HEK293T (cell line): ENCODE measurements around the gene TPD52L1.
A peak's percentile ranks its signal among the peaks of the same experiment; 100 is the strongest.

ENCODE experiments used
- CTCF ChIA-PET: fragments of 350-600 bp; formaldehyde crosslinking; extraction: SDS; loops from one replicate; lab custom pipeline; 2021; ENCODE audit warnings: antibody characterized with exemption, inconsistent platforms; lab: Yijun Ruan, JAX
- POLR2A ChIA-PET: fragments of 350-600 bp; formaldehyde crosslinking; extraction: SDS; loops from one replicate; lab custom pipeline; 2020; ENCODE audit warnings: antibody characterized with exemption, inconsistent platforms; lab: Yijun Ruan, JAX
- DNase-seq: peaks from one replicate; pipeline ENCODE4 v3.0.0; 2012; ENCODE audit warnings: mixed read lengths; ENCODE audit errors: extremely low spot score
- ARNT ChIP-seq: fragments of 450-650 bp; IDR thresholded peaks from 2 replicates; pipeline ENCODE4 v1.6.1; 2017; ENCODE audit warnings: mild to moderate bottlenecking
- BHLHE40 ChIP-seq: fragments of 450-650 bp; IDR thresholded peaks from 2 replicates; pipeline ENCODE4 v1.6.1; 2016; ENCODE audit warnings: mild to moderate bottlenecking, moderate library complexity, borderline replicate concordance
- CTBP1 ChIP-seq: fragments of 450-650 bp; IDR thresholded peaks from 2 replicates; pipeline ENCODE4 v1.6.1; 2016; ENCODE audit warnings: borderline replicate concordance
- ELF4 ChIP-seq: fragments of 450-650 bp; IDR thresholded peaks from 2 replicates; pipeline ENCODE4 v1.6.1; 2017; ENCODE audit warnings: antibody characterized with exemption
- FOXA1 ChIP-seq: fragments of 450-650 bp; IDR thresholded peaks from 2 replicates; pipeline ENCODE4 v1.6.1; 2016; ENCODE audit warnings: mild to moderate bottlenecking
- FOXK2 ChIP-seq: fragments of 450-650 bp; IDR thresholded peaks from 2 replicates; pipeline ENCODE4 v1.6.1; 2016; ENCODE audit warnings: mild to moderate bottlenecking
- FOXM1 ChIP-seq: fragments of 450-650 bp; IDR thresholded peaks from 2 replicates; pipeline ENCODE4 v1.6.1; 2017; ENCODE audit warnings: mild to moderate bottlenecking, borderline replicate concordance
- HDGF ChIP-seq: fragments of 450-650 bp; IDR thresholded peaks from 2 replicates; pipeline ENCODE4 v1.6.1; 2017; ENCODE audit warnings: antibody characterized with exemption, borderline replicate concordance
- L3MBTL2 ChIP-seq: fragments of 450-650 bp; conservative IDR thresholded peaks from 2 replicates; pipeline ENCODE4 v1.6.1; 2016; ENCODE audit warnings: mild to moderate bottlenecking
- LEF1 ChIP-seq: fragments of 450-650 bp; IDR thresholded peaks from 2 replicates; pipeline ENCODE4 v1.6.1; 2017; ENCODE audit warnings: mild to moderate bottlenecking, borderline replicate concordance
- NFRKB ChIP-seq: fragments of 450-650 bp; IDR thresholded peaks from 2 replicates; pipeline ENCODE4 v1.6.1; 2016; ENCODE audit warnings: mild to moderate bottlenecking, moderate library complexity
- PKNOX1 ChIP-seq: fragments of 450-650 bp; IDR thresholded peaks from 2 replicates; pipeline ENCODE4 v1.6.1; 2016
- SP1 ChIP-seq: fragments of 450-650 bp; IDR thresholded peaks from 2 replicates; pipeline ENCODE4 v1.6.1; 2017
- SUZ12 ChIP-seq: fragments of 450-650 bp; IDR thresholded peaks from 2 replicates; pipeline ENCODE4 v1.6.1; 2016; ENCODE audit warnings: mild to moderate bottlenecking
- TARDBP ChIP-seq: fragments of 450-650 bp; IDR thresholded peaks from 2 replicates; pipeline ENCODE4 v1.6.1; 2016
- ZNF384 ChIP-seq: fragments of 450-650 bp; IDR thresholded peaks from 2 replicates; pipeline ENCODE4 v1.6.1; 2016

TPD52L1 gene

GRCh38 chr6:125250511-125250910 is 96.9 kb downstream of the TPD52L1 start:
- no peak for DNase-seq
- CTCF ChIA-PET = no interaction called here
- TF ChIP-seq NFRKB = no peak
- TF ChIP-seq FOXM1 = no peak
- TF ChIP-seq LEF1 = no peak
- TF ChIP-seq SUZ12 = no peak
- TF ChIP-seq BHLHE40 = no peak
- POLR2A ChIA-PET = no interaction called here

DNA sequence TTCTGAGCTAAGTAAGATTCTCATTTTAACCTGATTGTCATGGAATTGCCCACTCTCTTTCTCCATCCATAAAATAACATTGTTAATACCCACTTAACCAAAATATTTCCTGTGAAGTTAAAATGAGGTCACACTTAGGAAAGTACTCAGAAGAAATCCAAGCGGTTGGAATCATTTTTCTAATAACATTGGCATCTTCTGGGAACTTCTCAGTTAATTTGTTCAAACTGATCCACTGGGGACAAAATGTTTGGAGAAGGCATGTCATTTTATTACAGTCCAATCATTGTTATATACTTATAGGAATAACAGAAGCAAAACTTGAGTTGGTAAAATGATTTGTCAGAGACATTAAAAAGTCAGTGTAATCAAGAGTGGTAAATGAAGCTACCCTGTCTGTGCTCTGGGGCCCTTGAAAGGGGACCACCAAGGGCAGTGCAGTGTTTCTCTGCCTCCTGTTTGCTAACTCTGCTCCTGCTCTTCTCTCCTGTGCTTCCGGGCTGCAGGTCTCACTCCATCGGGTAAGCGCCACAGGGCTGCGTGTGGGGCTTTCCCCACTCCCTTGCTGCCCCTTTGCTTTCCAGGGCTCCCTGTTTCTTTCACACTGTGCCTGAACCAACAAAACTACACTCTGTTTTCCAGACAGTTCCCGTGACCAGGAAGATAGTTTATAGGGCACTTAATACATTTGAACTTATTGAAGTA is 98.1 kb downstream of the TPD52L1 start:
- TF ChIP-seq LEF1 = no peak
- TF ChIP-seq FOXK2 = no peak
- no peak for TF ChIP-seq ELF4
- ChIA-PET POLR2A (no interaction called here), CTCF (no interaction called here)
- DNase-seq = peak; percentile 30

DNA sequence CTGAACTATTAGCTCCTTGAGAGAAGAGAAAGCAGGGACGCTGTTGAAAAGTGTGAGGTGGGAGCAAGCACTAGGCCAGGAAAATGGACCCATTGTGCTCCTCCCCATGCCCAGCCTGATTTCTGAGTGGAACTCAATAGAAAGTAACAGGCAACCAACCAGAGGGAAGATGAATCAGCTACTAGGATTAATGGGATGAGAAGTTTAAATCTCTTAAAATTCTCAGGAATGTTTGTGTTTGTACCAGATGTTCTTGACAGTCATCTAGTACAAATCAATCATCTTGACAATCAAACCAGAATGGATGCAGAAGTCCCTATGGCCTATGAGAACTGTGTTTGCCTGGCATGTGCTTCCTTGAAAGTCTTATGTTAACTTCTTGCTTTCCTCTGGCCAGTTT is 99.3 kb downstream of the TPD52L1 start:
- ChIA-PET CTCF (no interaction called here), POLR2A (no interaction called here)
- TF ChIP-seq HDGF = no peak
- no peak for TF ChIP-seq ARNT
- TF ChIP-seq PKNOX1 = no peak
- TF ChIP-seq NFRKB = no peak
- TF ChIP-seq BHLHE40 = no peak
- no peak for TF ChIP-seq FOXK2
- TF ChIP-seq CTBP1 = no peak
- no peak for TF ChIP-seq FOXA1
- TF ChIP-seq TARDBP = no peak
- no peak for TF ChIP-seq SP1
- no peak for TF ChIP-seq L3MBTL2
- TF ChIP-seq ELF4 = no peak
- no peak for TF ChIP-seq ZNF384
- TF ChIP-seq SUZ12 = no peak
- no peak for TF ChIP-seq LEF1
- no peak for TF ChIP-seq FOXM1
- DNase-seq = no peak

GRCh38 chr6:125253881-125254280 is 100.3 kb downstream of the TPD52L1 start:
- DNase-seq = no peak
- CTCF ChIA-PET = no interaction called here
- TF ChIP-seq HDGF (no peak), FOXA1 (no peak), TARDBP (no peak), ZNF384 (no peak), ARNT (no peak), CTBP1 (no peak), FOXM1 (no peak), BHLHE40 (no peak), LEF1 (no peak), SP1 (no peak), NFRKB (no peak), ELF4 (no peak), SUZ12 (no peak), L3MBTL2 (no peak)
- POLR2A ChIA-PET = no interaction called here

- ChIA-PET CTCF (interaction anchor here (0.6 kb wide), 1 partner anchor 69 kb away, joined by 3 read pairs; no protein-coding TSS in a partner anchor), POLR2A (no interaction called here)
- DNase-seq = no peak
- TF ChIP-seq SP1 (no peak), L3MBTL2 (no peak), FOXM1 (no peak), PKNOX1 (no peak), ZNF384 (no peak), ARNT (no peak), SUZ12 (no peak), TARDBP (no peak), FOXA1 (no peak), FOXK2 (no peak)
These were observed 100.7 kb downstream of the TPD52L1 start for GRCh38 chr6:125254321-125254720.

DNA sequence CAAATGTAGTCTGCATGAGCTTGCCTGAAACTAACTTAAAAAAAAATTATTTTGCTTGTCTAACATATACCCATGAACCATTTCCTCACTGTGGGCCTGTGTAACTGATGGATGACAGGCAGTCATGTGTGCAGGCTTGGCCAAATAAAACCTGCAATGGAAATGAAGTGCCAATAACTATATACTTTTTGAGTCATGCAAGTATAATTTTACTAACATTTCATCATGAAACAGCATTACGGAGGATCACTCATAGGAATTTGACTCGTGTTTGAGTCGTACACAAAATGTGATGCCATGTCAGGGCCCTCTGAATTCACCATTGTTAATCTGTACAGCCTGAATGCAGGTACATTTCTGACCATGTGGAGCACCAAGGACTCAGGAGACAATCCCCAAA is 101.6 kb downstream of the TPD52L1 start:
- no peak for DNase-seq
- POLR2A ChIA-PET = no interaction called here
- CTCF ChIA-PET = interaction anchor here (0.6 kb wide), 1 partner anchor 70 kb away, joined by 3 read pairs; no protein-coding TSS in a partner anchor
- no peak for TF ChIP-seq FOXA1
- no peak for TF ChIP-seq LEF1
- no peak for TF ChIP-seq FOXK2

- CTCF ChIA-PET = no interaction called here
- POLR2A ChIA-PET = no interaction called here
These were observed 103.8 kb downstream of the TPD52L1 start for GRCh38 chr6:125257351-125257750.

More at GRCh38 chr6:125257351-125257750, 103.8 kb downstream of the TPD52L1 start:
- TF ChIP-seq FOXK2 (no peak), CTBP1 (no peak), NFRKB (no peak), PKNOX1 (no peak), LEF1 (no peak), SP1 (no peak)
- DNase-seq = no peak
